Astrocyte (in vitro differentiated cells and primary cell): Measurements from ENCODE around the gene EP400. TPM values are rescaled to one million over a fixed set of nuclear protein-coding genes. Genes with fewer than 3 reads are reported as not detected.

Source experiments
- DNase-seq: peaks from one replicate; pipeline ENCODE4 v3.0.0-alpha.2; 2010; ENCODE audit warnings: low read depth
- FAIRE-seq: peaks from 2 replicates; lab custom pipeline; 2011; peaks lifted over from hg19 to GRCh38; lab: Jason Lieb, UNC
- H2AFZ ChIP-seq: 2 replicates; pipeline ENCODE4 v1.6.0; 2012; ENCODE audit warnings: low read depth, low read length, inconsistent platforms
- H3K27ac ChIP-seq: 2 replicates; pipeline ENCODE4 v1.5.1; 2011; ENCODE audit warnings: low read depth, low read length, inconsistent platforms
- H3K27me3 ChIP-seq: 2 replicates; pipeline ENCODE4 v1.6.0; 2011; ENCODE audit warnings: low read length, inconsistent platforms; ENCODE audit not compliant: insufficient read depth
- H3K36me3 ChIP-seq: 2 replicates; pipeline ENCODE4 v1.5.1; 2011; ENCODE audit warnings: low read length, inconsistent platforms; ENCODE audit not compliant: insufficient read depth
- H3K4me1 ChIP-seq: 2 replicates; pipeline ENCODE4 v1.5.1; 2011; ENCODE audit warnings: low read length, inconsistent platforms; ENCODE audit not compliant: insufficient read depth
- H3K4me2 ChIP-seq: 2 replicates; pipeline ENCODE4 v1.6.0; 2012; ENCODE audit warnings: low read length, inconsistent platforms
- H3K4me3 ChIP-seq: 2 replicates; pipeline ENCODE4 v1.5.1; 2011; ENCODE audit warnings: low read depth, mild to moderate bottlenecking, low read length, inconsistent platforms; ENCODE audit not compliant: insufficient read depth
- H3K79me2 ChIP-seq: 2 replicates; pipeline ENCODE4 v1.6.0; 2012; ENCODE audit warnings: mild to moderate bottlenecking, low read length, inconsistent platforms; ENCODE audit not compliant: insufficient read depth
- H3K9ac ChIP-seq: 2 replicates; pipeline ENCODE4 v1.6.0; 2012; ENCODE audit warnings: mild to moderate bottlenecking, low read length, inconsistent platforms
- H3K9me3 ChIP-seq: 2 replicates; pipeline ENCODE4 v1.5.1; 2012; ENCODE audit warnings: low read depth, mild to moderate bottlenecking, low read length, inconsistent platforms; ENCODE audit not compliant: insufficient read depth
- H4K20me1 ChIP-seq: 2 replicates; pipeline ENCODE4 v1.6.0; 2012; ENCODE audit warnings: low read length, inconsistent platforms; ENCODE audit not compliant: insufficient read depth
- H3K27ac Mint-ChIP-seq: one replicate; pipeline ENCODE4 v1.8.0; 2021; ENCODE audit warnings: mild to moderate bottlenecking, mixed read lengths; ENCODE audit not compliant: unreplicated experiment
- H3K27me3 Mint-ChIP-seq: one replicate; pipeline ENCODE4 v1.8.0; 2021; ENCODE audit warnings: low read depth, mixed read lengths; ENCODE audit not compliant: unreplicated experiment
- H3K36me3 Mint-ChIP-seq: one replicate; pipeline ENCODE4 v1.8.0; 2021; ENCODE audit warnings: low read depth, mixed read lengths; ENCODE audit not compliant: unreplicated experiment
- H3K4me1 Mint-ChIP-seq: one replicate; pipeline ENCODE4 v1.8.0; 2021; ENCODE audit warnings: low read depth, mixed read lengths; ENCODE audit not compliant: unreplicated experiment
- H3K4me3 Mint-ChIP-seq: one replicate; pipeline ENCODE4 v1.8.0; 2021; ENCODE audit warnings: mild to moderate bottlenecking, moderate library complexity, mixed read lengths; ENCODE audit not compliant: unreplicated experiment
- H3K9me3 Mint-ChIP-seq: one replicate; pipeline ENCODE4 v1.8.0; 2021; ENCODE audit warnings: mild to moderate bottlenecking, mixed read lengths; ENCODE audit not compliant: unreplicated experiment
- CTCF ChIP-seq: IDR thresholded peaks from 2 replicates; pipeline ENCODE4 v1.5.1; 2011; ENCODE audit warnings: low read depth, mild to moderate bottlenecking, inconsistent platforms, low read length, moderate library complexity; ENCODE audit not compliant: insufficient read depth
- EZH2 ChIP-seq: IDR thresholded peaks from 2 replicates; pipeline ENCODE4 v1.6.1; 2012; ENCODE audit warnings: mild to moderate bottlenecking, low read length, inconsistent platforms; ENCODE audit not compliant: insufficient read depth
- total RNA-seq: library from RNA; stranded (reverse); gene quantifications from 2 replicates; pipeline ENCODE4 v1.2.1, GENCODE V29; 2021

EP400 gene
- total RNA-seq, 1 donor from 2014 or later: 39.8 TPM

- peaks cover 2% of the 10 kb centered on the region for H3K9me3 Mint-ChIP-seq
- no peak overlapping the region for H3K4me3 Mint-ChIP-seq
- Histone ChIP-seq H3K9ac (no peak overlapping the region), H3K79me2 (peaks cover 38% of the 10 kb centered on the region), H3K36me3 (peaks cover 6% of the 10 kb centered on the region), H3K27ac (no peak overlapping the region), H4K20me1 (peaks cover 52% of the 10 kb centered on the region), H3K4me1 (no peaks in the 10 kb centered on the region), H3K4me2 (no peak overlapping the region), H3K9me3 (no peaks in the 10 kb centered on the region), H3K27me3 (no peaks in the 10 kb centered on the region), H2AFZ (no peak overlapping the region), H3K4me3 (no peak overlapping the region)
- H3K27ac Mint-ChIP-seq: no peak overlapping the region
- FAIRE-seq (no peak), DNase-seq (no peak)
- H3K36me3 Mint-ChIP-seq: peaks cover 22% of the 10 kb centered on the region
- TF ChIP-seq CTCF: no peak
- no peak for TF ChIP-seq EZH2
- no peaks in the 10 kb centered on the region for H3K27me3 Mint-ChIP-seq
- H3K4me1 Mint-ChIP-seq: no peaks in the 10 kb centered on the region
These were observed 144.6 kb downstream of the EP400 start for GRCh38 chr12:132094269-132094891.

DNA sequence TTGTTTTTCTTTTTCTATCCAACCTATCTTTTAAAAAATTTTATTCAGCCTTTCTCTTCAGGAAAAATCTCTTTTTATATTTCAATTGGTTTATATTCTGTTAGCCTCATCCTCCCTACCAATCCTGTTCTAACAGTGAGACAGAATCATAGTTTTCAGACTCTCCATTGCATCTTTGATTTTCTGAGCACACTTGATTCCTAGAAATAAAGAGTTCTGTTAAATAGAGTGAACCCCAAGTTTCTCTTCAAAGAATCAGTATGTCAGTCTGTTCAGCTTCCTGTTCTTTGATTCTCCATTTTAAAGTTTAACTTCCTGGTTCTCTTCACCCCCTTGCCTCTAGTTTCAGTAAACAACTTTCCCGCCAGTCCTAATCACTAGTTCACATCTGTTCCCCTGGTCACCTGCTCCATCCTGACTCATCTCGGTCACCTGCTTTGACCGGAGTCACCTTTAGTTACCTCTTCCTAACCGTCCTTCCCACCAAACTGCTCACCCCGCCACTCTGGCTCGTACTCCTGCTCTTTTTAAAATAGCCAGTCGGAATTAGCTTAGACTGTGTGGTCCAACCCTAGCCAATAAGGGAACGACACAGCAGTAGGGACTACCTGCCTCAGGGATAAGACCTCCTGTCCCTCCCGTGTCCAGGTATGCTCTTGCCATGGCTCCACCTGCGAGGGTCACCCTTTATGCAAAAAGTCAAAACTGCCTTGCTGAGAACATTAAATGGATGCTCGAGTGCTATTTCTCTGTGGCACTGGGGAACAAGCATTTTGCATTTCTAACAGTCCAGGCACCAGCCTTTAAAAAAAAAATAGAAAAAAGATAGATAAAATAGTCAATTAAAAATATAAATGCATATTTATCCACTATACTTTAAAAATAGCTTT, 146.0 kb downstream of the EP400 start:
- Histone ChIP-seq H3K4me2 (no peak overlapping the region), H3K4me3 (no peak overlapping the region), H3K36me3 (peaks cover 6% of the 10 kb centered on the region), H3K27ac (no peak overlapping the region), H2AFZ (no peak overlapping the region), H3K79me2 (peaks cover 27% of the 10 kb centered on the region), H3K9ac (no peak overlapping the region), H3K4me1 (no peaks in the 10 kb centered on the region), H4K20me1 (peaks cover 53% of the 10 kb centered on the region), H3K9me3 (no peaks in the 10 kb centered on the region), H3K27me3 (no peaks in the 10 kb centered on the region)
- Mint-ChIP-seq H3K27me3 (no peaks in the 10 kb centered on the region), H3K4me3 (no peak overlapping the region), H3K36me3 (peaks cover 20% of the 10 kb centered on the region), H3K9me3 (peaks cover 2% of the 10 kb centered on the region), H3K4me1 (no peaks in the 10 kb centered on the region), H3K27ac (no peak overlapping the region)
- TF ChIP-seq CTCF (no peak), EZH2 (no peak)
- DNase-seq (no peak), FAIRE-seq (no peak)

DNA sequence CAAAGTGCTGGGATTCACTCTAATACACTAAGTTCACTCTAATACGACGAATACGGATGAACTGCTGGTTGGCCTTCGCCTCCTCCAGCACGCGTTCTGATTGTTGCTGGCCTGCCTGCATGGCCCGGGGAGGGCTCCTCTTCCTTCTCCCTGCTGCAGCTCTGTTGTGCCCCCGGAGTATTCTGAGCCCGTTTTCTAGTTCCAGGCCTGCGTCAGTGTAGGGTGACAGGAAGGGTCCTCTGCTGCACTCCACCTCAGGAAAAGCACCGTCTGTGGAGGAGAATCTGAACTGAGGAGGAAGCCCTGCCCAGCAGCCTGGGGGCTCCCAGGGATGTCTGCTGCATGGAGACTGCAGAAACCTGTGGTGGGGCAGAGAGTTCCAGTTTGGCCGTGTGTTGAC, 150.0 kb downstream of the EP400 start:
- H3K36me3 ChIP-seq: no peaks in the 10 kb centered on the region
- no peaks in the 10 kb centered on the region for H3K4me1 ChIP-seq
- H3K4me3 ChIP-seq: no peak overlapping the region
- H3K9ac ChIP-seq: no peak overlapping the region
- peaks cover 59% of the 10 kb centered on the region for H4K20me1 ChIP-seq
- H2AFZ ChIP-seq: no peak overlapping the region
- Mint-ChIP-seq H3K27ac (no peak overlapping the region), H3K27me3 (no peaks in the 10 kb centered on the region), H3K9me3 (peaks cover 2% of the 10 kb centered on the region), H3K36me3 (peaks cover 21% of the 10 kb centered on the region), H3K4me1 (no peaks in the 10 kb centered on the region), H3K4me3 (no peak overlapping the region)
- H3K4me2 ChIP-seq: no peak overlapping the region
- H3K27ac ChIP-seq: no peak overlapping the region
- H3K9me3 ChIP-seq: no peaks in the 10 kb centered on the region
- no peak for TF ChIP-seq CTCF
- no peak for TF ChIP-seq EZH2
- H3K79me2 ChIP-seq: peaks cover 16% of the 10 kb centered on the region
- H3K27me3 ChIP-seq: no peaks in the 10 kb centered on the region
- no peak for DNase-seq
- FAIRE-seq: no peak
